GM18499 (cell line): ENCODE measurements around the gene FAM222A.

ENCODE experiments used
- ATAC-seq: cut with Tn5 transposase; IDR thresholded peaks from one replicate; pipeline ENCODE4 v1.9.1; 2021; ENCODE audit warnings: moderate number of reproducible peaks; ENCODE audit not compliant: insufficient read depth, unreplicated experiment

Gene FAM222A

DNA sequence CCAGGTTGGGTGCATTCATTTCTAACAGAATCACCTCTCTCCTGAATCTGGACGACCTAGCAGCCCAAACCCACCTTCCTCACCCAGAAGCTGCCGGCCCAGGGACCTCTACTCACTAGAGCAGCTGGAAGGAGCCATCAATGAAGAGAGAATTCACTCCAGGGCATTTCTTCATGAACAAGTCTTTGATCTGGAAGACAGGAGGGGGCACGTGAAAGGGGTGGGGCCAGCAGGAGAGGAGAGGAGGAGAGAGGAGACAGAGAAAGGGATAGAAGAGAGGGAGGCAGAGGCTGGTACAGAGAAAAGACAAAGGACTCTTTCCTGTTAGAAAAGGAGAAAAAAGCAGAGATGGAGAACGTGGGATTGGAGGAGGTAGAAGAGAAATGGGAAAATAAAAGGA is 79.8 kb downstream of the FAM222A start:
- no peak for ATAC-seq

DNA sequence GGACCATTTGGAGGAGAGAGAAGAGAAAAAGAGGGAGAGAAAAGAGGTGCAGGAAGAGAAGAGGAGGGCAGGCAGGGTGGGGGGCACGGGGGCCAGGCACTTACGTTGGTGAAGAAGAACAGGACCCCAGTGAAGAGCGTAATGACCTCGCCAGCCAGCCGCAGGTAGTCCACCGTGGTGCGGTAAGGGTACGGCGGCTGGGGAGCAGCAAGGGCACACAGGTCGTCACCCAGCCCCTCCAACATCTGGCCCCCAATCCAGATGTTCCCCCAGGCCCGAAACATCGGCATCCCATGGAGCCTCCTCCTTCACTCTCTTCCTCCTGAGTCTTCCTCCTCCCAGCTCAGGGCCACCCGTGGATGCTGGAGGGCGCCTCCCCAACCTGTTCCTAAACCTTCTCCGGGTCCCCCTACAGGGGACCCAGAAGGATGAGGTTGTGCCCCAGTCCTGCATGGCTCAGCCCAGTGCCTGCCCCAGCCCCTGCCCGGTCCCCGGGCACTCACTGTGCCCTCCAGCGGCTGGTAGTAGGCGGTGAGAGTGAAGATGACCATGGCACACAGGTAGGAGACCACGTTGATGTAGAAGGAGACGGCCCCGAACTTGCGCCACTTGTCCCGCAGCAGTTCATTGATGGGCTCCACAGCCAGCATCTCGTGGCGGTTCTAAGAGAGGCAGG is 80.3 kb downstream of the FAM222A start:
- ATAC-seq = no peak

DNA sequence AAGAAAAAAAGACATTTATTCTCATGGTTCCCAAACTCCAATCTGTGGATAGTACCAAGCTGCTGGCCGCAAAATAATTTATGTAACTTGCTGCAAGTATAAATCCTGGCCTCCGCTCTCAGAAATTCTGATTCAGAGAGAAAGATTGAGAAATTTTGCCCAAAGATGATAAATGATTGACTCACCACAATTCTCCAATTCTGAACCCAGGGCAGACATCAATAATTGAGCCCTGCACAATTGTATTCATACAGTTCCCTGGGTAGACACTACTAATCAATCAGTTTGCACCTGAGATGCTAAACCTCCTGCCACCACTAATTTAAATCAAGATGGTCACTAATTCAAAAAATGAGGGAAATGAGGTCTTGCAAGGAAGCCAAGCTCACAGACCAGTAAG is 81.4 kb downstream of the FAM222A start:
- no peak for ATAC-seq

DNA sequence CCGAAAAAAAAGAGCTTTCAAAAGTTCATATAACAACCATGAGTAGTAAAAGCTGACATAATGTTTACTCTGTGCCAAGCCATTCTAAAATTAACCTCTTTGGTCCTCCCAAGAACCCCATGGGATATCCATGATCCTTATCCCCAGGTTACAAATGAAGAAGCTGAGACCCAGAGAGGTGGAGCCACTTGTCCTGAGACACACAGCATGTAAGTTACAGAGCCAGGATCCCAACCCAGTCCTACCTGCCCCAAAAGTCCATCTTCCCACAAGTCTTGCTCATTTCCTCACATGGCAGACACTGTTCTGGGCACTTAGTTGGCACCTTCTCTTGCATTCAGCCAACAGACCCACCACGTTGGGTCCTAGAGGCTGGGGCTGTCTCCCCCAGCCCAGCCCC is 82.4 kb downstream of the FAM222A start:
- no peak for ATAC-seq

DNA sequence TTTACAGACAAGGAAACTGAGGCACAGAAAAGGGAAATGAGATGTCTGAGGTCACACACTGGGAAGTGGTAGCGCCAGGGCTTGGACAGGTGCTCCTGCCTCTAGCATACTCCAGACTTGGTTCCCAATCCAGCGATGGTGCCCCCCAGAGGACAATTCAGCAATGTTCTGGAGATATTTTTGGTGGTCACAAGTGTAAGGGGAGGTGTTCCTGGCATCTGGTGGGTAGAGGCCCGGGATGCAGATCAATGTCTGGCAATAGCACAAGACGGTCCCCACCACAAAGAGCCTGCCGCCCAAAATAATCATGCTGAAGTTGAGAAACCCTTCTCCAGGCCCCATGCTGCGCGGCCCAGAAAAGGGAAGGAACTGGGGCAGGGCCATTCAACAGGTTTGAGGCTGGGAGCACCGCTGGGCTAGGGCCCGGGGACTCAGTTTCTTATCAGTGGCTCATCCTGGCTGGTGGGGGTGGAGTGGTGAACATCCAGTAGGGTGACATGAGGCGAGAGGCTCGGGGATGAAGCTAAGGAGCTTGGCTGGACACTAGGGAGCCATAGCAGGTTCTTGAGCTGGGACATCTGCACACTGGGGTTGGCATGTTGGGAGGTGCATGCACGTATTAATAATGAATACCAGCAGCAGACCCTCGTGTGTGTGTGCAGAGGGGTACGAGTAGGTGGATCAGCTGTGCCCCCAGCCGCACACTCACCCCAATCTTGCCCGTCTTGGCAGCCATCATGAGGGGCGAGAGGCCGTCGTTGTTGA is 84.5 kb downstream of the FAM222A start:
- ATAC-seq = no peak

DNA sequence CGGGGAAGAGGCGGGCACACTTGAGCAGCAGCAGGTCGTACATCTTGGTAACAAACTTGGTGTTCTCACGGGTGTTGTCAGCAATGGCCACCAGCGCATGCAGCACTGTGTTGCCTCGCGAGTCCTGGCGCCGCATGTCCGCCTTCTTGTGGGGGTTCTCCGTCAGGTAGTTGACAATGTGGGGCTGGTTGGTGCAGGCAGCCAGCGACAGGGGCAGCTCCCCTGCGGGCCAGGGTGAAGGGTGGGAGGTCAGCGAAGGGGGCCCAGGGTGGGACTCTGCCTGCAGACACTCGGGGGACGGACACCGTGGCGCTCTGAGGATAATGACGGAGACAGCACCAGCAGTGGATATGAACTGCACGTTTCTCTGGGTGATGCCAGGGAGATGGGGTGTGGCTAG is 85.1 kb downstream of the FAM222A start:
- no peak for ATAC-seq

DNA sequence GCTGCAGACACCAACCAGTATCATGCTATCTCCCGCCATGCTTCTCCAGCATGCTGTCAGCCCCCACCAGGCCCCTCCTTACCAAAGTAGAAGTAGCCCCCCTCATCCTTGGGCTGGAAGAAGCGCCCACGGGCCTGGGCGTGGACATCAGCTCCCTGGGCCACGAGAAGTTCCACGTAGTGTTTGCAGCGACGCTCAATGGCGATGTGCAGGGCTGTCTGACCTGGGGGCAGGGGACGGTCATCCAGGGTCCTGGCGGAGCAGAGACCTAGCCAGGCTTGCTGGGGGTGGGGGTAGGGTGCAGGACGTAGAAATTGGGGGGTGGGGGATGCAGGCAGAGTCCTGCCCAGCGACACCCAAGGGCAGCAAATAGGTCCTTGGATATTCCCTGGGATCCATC is 86.9 kb downstream of the FAM222A start:
- no peak for ATAC-seq

DNA sequence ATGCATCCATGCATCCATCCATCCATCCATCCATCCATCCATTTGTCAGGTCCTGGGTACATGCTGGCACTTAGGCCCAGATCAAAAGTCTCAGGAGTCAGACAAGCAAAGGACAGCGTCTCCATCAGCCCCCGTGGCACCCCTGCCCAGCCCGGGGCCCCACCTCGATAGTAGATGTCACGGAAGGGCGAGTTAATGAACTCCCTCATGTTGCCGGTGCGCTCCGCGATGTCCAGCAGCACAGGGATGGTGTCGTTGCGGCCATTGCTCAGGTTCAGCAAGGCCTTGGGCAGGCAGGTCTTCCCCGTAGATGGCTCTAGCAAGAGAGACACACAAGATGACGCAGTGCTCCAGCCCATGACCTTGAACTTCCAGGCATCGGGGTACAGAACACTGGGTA is 89.2 kb downstream of the FAM222A start:
- ATAC-seq = no peak

DNA sequence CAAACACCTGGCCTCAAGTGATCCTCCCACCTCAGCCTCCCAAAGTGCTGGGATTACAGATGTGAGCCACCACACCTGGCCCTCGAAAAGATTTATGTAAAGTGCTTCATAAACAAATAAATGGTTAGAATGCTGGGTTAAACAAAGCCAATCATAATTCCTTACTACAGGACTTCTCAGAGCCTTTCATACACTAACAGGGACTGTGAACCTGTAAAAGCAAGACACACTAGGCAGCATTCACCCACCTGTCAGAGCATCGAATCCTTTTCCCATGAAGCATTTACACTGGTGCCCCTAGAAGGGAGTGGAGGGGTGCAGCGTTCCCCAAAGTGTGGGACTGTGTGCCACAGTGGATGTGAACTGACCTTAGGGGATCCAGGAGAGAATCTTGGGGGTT is 90.1 kb downstream of the FAM222A start:
- ATAC-seq = no peak

DNA sequence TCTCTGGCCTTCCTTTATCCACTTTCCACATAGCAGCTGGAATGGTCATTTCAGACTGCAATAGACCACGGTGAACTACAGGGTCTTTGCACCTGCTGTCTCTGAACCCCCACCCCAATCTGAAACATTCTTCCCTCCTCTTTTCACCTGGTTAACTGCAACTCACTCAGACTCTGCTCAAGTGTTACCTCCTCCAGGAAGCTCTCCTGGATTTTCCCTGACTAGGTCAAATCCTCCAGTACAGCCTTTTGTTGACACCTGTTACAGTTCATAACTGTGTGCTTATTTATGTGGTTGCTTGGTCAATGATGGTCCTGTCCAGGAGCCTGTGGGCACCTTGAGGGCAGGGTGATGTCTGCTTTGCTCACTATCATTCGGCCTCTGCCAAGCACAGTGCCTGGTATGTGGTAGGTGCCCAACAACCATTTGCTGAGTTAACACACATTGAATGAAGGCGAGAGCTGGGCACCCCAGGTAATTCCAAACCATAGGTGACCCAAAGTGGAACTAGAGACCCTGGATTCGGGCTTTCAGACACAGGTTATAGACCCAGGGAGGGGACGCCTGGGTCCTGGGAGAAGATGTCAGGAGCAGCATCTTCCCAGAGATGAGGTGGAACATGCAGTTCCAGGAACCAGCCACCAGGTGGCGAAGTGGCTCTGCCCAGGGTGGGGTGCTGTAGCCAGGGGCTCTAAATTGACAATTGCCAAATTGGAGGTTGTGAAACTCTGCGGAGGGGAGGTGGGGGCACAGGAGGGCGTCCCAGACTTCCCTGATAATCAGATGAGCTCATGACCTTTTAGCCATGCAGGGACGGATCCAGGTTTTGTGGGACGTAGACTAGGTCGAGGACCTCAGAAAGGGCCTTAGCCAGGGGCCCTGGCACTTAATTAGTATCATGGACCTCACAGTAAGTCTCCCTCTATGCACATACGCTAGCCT is 91.5 kb downstream of the FAM222A start:
- ATAC-seq = no peak

DNA sequence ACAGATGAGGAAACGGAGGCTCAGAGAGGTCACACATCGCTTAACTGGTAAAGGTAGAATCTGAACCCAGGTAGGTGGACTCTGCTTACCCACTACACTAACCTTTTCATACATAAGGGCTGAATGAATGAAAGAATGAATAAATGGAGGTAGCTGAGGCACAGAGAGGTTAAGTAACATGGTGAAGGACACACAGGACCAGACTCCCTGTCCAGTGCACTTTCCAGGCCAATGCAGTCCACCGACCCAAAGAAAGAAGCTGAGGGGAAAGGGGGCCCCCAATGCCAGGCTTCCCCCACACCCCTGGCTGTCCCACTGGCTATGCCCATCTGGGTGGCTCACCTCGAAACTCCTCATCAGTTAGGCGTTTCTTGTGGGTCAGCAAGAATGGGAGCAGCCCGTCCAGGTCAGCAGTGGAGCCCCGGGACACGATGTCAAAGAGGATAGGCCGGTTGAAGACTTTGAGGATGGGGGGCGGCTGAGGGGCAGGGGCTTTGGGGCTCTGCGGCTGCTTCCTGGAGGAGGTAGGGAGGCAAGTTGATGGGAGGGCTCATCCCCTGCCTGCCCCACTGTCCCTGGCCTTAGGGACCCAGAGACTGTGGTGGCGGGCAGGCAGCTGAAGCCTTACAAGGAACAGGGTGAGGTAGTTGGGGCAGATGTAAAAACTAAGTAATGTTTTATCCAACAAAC is 94.5 kb downstream of the FAM222A start:
- no peak for ATAC-seq

DNA sequence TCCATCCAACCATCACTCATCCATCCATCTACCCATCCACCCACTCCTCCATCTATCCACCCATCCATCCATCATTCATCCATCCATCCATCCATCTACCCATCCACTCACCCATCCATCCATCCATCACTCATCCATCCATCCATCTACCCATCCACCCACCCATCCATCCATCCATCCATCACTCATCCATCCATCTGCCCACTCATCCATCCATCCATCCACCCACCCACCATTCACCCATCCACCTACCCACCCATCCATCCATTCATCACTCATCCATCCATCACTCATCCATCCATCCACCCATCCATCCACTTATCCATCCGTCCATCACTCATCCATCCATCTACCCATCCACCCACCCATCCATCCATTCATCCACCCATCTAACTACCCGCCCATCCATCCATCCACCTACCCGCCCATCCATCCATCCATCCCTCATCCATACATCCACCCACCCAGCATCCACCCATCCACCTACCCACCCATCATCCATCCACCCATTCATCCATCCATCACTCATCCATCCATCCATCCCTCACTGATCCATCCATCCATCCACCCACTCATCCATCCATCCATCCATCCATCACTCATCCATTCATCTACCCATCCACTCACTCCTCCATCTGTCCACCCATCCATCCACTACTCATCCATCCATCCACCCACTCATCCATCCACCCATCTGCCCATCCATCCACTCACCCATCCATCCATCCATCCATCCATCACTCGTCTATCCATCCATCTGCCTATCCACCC is 95.4 kb downstream of the FAM222A start:
- ATAC-seq = no peak

DNA sequence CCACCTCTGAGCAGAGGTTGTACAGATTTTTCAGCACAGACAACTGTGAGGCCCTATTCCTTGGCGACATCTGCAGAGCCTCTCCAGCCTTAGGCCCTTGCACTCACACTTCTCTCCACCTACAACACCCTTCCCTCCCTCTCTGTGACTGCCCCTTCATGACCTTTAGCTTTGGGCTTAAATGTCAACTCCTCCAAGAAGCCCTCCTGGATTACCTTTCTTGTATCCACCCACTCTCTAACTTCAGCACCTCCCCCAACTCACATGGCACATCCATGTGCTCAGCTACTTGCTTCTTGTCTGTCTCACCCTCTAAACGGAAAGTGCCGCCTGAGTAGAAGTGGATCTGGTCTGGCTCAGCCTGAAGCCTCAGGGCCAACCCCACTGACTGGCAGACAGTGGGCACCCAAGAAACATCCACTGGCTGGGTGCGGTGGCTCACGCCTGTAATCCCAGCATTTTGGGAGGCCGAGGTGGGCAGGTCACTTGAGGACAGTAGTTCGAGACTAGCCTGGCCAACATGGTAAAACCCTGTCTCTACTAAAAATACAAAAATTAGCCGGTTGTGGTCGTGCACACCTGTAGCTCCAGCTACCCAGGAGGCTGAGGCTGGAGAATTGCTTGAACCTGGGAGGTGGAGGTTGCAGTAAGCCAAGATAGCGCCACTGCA is 97.5 kb downstream of the FAM222A start:
- ATAC-seq = no peak

DNA sequence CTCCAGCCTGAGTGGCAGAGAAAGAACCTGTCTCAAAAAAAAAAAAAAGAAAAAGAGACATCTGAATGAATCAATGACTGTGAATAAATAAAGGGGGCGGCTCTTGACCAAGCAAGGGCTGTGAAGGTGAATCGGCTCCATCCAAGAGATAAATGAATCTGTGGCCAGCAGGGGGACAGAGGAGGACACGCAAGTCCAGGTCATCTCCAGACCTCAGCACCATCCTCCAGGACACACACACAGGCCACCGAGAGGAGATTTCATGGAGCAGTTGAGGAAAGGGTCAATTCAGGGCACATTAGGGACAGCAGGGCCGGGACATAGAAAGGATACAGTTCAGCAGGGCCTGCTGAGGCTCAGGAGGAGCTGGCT is 98.0 kb downstream of the FAM222A start:
- no peak for ATAC-seq

DNA sequence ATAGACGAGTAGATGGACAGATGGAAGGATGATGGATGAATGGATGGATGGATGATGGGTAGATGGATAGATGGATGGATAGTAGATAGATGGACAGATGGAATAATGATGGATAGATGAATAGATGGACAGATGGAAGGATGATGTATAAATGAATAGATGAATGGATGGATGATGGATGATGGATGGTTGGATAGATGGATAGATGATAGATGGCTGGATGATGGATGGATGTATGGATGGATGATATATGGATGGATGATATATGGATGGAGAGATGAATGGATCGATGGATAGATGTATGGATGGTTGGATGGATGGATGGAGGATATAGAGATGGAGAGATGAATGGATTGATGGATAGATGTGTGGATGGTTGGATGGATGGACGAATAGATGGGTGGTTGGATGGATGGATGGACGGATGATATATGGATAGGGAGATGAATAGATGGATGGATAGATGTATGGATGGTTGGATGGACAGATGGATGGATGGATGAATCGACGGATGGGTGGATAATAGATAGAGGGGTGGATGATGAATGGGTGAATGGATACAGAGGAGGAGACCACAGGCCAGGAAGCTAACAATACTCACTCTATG is 100.3 kb downstream of the FAM222A start:
- no peak for ATAC-seq

DNA sequence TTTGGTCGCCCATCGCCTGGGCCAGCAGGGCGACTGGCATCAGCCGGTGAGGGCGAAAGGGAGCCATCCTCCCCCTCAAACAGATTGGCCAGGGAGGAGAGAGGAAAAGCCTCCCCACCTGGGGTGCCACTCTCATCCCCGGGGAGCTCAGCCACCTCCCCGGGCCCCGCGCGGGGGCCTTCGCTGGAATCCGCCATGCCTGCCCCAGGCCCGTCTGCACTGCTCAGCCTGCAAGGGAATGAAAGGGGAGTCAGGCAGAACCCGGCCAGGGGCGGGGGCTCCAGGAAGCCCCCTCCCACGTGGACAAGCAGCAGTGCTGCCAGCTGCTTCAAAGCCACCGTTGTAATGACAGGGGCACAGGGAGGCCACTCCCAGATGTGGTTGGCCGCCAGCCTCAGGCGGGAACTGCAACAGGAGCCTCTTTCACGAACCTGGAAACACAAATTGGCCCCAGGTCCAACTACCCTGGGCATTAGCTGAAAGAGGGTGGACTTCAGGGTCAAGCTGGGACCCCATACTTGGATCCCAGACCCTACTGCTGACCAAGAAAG is 101.0 kb downstream of the FAM222A start:
- ATAC-seq = no peak

DNA sequence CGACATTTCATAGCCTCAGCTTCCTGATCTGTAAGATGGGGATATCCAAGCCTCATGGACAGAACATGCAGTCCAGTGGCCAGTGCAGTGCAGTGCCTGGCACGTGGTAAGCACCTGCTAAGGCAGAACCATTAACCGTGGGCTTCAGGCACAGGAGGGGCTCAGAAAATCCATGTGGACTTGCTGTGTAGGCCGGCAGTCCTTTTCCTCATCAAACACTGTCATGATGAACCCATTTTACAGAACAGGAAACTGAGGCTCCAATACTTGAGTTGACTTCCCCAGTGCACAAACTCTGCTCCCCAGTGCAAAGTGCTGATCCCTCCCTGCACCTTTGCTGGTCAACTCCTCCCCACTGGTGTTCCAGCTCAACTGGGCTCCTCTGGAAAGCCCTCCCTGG is 101.6 kb downstream of the FAM222A start:
- ATAC-seq = no peak

DNA sequence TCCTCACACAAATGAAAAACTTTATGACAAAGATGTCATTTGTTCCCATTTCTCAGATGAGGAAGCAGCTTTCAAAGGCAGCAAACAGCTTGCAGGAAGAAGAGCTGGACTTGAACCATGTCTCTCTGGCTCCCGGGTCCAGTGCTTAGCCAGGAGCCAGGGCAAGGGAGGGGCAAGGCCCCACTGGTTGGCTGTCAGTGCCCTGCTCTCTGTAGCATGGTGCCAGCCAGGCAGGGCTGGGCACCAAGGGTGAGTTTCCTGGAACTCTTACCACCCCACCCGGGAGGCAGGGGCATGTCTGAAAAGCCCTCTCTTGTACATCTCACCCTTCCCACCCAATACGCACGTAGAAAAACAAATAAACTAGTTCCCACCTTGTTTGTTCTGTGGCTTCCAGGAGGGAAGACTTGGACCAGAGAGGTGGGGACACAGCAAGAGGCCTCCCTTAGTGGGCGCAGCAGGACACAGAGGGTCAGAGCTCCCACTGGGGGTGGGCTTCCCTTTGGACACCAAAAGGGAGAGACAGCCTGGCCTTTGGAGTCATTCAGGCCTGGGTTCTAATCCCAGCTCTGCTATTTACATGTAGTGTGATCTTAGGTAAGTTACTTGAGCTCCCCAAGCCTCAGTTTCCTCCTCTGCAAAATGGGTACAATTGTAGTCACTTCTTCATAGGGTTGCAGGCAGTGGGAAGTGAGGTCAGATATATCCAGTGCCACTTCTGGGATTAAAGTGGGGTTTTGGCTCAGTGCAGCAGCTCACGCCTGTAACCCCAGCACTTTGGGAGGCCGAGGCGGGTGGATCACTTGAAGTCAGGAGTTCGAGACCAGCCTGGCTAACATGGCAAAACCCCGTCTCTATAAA is 102.4 kb downstream of the FAM222A start:
- ATAC-seq = no peak
